PC-9 (cell line): Measurements from ENCODE around the gene OSCAR.

ENCODE experiments used
- CTCF ChIP-seq: fragments of 200-600 bp; sonication (generic); conservative IDR thresholded peaks from 2 replicates; pipeline ENCODE4 v1.6.1; 2017; ENCODE audit warnings: mixed run types, antibody characterized with exemption, mild to moderate bottlenecking, moderate library complexity
- EZH2 ChIP-seq: fragments of 200-600 bp; sonication (generic); IDR thresholded peaks from 2 replicates; pipeline ENCODE4 v1.8.0; 2017; ENCODE audit warnings: antibody characterized with exemption, low read depth

GRCh38 chr19:54123682-54124081, 23.1 kb upstream of the OSCAR start:
- TF ChIP-seq CTCF (no peak), EZH2 (no peak)
